Activated CD4-positive, CD25-positive, alpha-beta regulatory T cell (primary cell): ENCODE measurements around the gene DDAH1.

Experiments used
- DNase-seq, 4 experiments: peaks; one replicate each; lab custom pipeline; 2025; lab: John Stamatoyannopoulos, UW

Gene DDAH1

GRCh38 chr1:85393490-85393889 is 71.5 kb downstream of the DDAH1 start:
- no peak for DNase-seq

GRCh38 chr1:85388416-85388815 is 76.5 kb downstream of the DDAH1 start:
- no peak for DNase-seq

- DNase-seq: no peak
Measured at GRCh38 chr1:85387781-85388180, 77.2 kb downstream of the DDAH1 start.

- no peak for DNase-seq
Measured at GRCh38 chr1:85386068-85386722, 78.8 kb downstream of the DDAH1 start.

- no peak for DNase-seq
Measured at GRCh38 chr1:85379203-85380136, 85.5 kb downstream of the DDAH1 start.

- no peak for DNase-seq
Measured at GRCh38 chr1:85378534-85378933, 86.4 kb downstream of the DDAH1 start.

- DNase-seq: no peak
Measured at GRCh38 chr1:85376356-85376755, 88.6 kb downstream of the DDAH1 start.

GRCh38 chr1:85375493-85375892 is 89.5 kb downstream of the DDAH1 start:
- DNase-seq: no peak

- DNase-seq: no peak
Measured at GRCh38 chr1:85374160-85374559, 90.8 kb downstream of the DDAH1 start.

- no peak for DNase-seq
Measured at GRCh38 chr1:85373378-85373708, 91.6 kb downstream of the DDAH1 start.

GRCh38 chr1:85372683-85373377 is 92.1 kb downstream of the DDAH1 start:
- no peak for DNase-seq

- no peak for DNase-seq
Measured at GRCh38 chr1:85371021-85371420, 93.9 kb downstream of the DDAH1 start.

- DNase-seq: no peak
Measured at GRCh38 chr1:85368073-85368770, 96.7 kb downstream of the DDAH1 start.

- no peak for DNase-seq
Measured at GRCh38 chr1:85366391-85367170, 98.4 kb downstream of the DDAH1 start.

- no peak for DNase-seq
Measured at GRCh38 chr1:85365851-85366250, 99.1 kb downstream of the DDAH1 start.

GRCh38 chr1:85363521-85363920 is 101.4 kb downstream of the DDAH1 start:
- no peak for DNase-seq

GRCh38 chr1:85363092-85363491 is 101.9 kb downstream of the DDAH1 start:
- DNase-seq: no peak

GRCh38 chr1:85361606-85362296 is 103.2 kb downstream of the DDAH1 start:
- DNase-seq: no peak

GRCh38 chr1:85360730-85361493 is 104.0 kb downstream of the DDAH1 start:
- no peak for DNase-seq
